Activated T-cell treated with anti-CD3 and anti-CD28 coated beads, Interleukin-2, amount 50 U/mL, for 4 hours (primary cell): Measurements from ENCODE around the gene SLC36A1. TPM values are rescaled to one million over a fixed set of nuclear protein-coding genes. Genes with fewer than 3 reads are reported as not detected.

Source experiments
- ATAC-seq, 2 donors: fragments of 200-7000 bp; cut with Tn5 transposase; one replicate each; pipeline ENCODE4 v1.10.0; 2021
- DNase-seq: peaks from one replicate; pipeline ENCODE4 v3.0.0-alpha.2; 2020
- H3K27me3 Mint-ChIP-seq: one replicate; pipeline ENCODE4 v1.8.0; 2021; ENCODE audit warnings: low read depth, mixed read lengths
- H3K36me3 Mint-ChIP-seq: one replicate; pipeline ENCODE4 v1.8.0; 2022; ENCODE audit warnings: mixed read lengths; ENCODE audit not compliant: insufficient read depth
- H3K4me1 Mint-ChIP-seq: one replicate; pipeline ENCODE4 v1.8.0; 2021; ENCODE audit warnings: low read depth, mixed read lengths
- H3K4me3 Mint-ChIP-seq: one replicate; pipeline ENCODE4 v1.8.0; 2021; ENCODE audit warnings: mild to moderate bottlenecking, moderate library complexity, mixed read lengths
- H3K9me3 Mint-ChIP-seq: one replicate; pipeline ENCODE4 v1.8.0; 2021; ENCODE audit warnings: mixed read lengths
- total RNA-seq, 3 donors: library from RNA; stranded (reverse); gene quantifications; one replicate each; pipeline ENCODE4 v1.2.1, GENCODE V29; 2021

The SLC36A1 gene
- total RNA-seq, 3 donors from 2014 or later, result 6.8 to 8.2 (median 6.8) TPM

GRCh38 chr5:151434570-151435237 is 12.7 kb upstream of the SLC36A1 start:
- no peak for DNase-seq
- no peak for ATAC-seq
- no peaks in the 10 kb centered on the region for H3K36me3 Mint-ChIP-seq
- H3K9me3 Mint-ChIP-seq, result no peaks in the 10 kb centered on the region
- no peak overlapping the region for H3K4me3 Mint-ChIP-seq
- H3K4me1 Mint-ChIP-seq, result no peaks in the 10 kb centered on the region
- peaks cover 13% of the 10 kb centered on the region for H3K27me3 Mint-ChIP-seq

GRCh38 chr5:151448038-151448985 is 909 bp downstream of the SLC36A1 start:
- Mint-ChIP-seq H3K27me3 (peaks cover 5% of the 10 kb centered on the region), H3K4me1 (peaks cover 18% of the 10 kb centered on the region), H3K36me3 (no peaks in the 10 kb centered on the region), H3K4me3 (peak overlapping the region; percentile 94), H3K9me3 (no peaks in the 10 kb centered on the region)
- ATAC-seq, result peak; percentile 26 to 28
- no peak for DNase-seq

- no peaks in the 10 kb centered on the region for H3K9me3 Mint-ChIP-seq
- DNase-seq (no peak), ATAC-seq (no peak)
- H3K27me3 Mint-ChIP-seq, result peaks cover 5% of the 10 kb centered on the region
- H3K36me3 Mint-ChIP-seq, result no peaks in the 10 kb centered on the region
- H3K4me1 Mint-ChIP-seq, result peaks cover 18% of the 10 kb centered on the region
- H3K4me3 Mint-ChIP-seq, result peak overlapping the region; percentile 94
Measured at GRCh38 chr5:151449297-151449696, 1.9 kb downstream of the SLC36A1 start.

- Mint-ChIP-seq H3K9me3 (no peaks in the 10 kb centered on the region), H3K36me3 (no peaks in the 10 kb centered on the region)
Measured at GRCh38 chr5:151449839-151450238, 2.4 kb downstream of the SLC36A1 start.

GRCh38 chr5:151450605-151451004 is 3.2 kb downstream of the SLC36A1 start:
- no peak for DNase-seq
- H3K4me1 Mint-ChIP-seq, result peaks cover 18% of the 10 kb centered on the region
- no peak overlapping the region for H3K4me3 Mint-ChIP-seq
- no peak for ATAC-seq
- H3K27me3 Mint-ChIP-seq, result peaks cover 2% of the 10 kb centered on the region
- no peaks in the 10 kb centered on the region for H3K36me3 Mint-ChIP-seq
- no peaks in the 10 kb centered on the region for H3K9me3 Mint-ChIP-seq

More at GRCh38 chr5:151449839-151450238, 2.4 kb downstream of the SLC36A1 start:
- H3K4me3 Mint-ChIP-seq, result no peak overlapping the region
- ATAC-seq (no peak), DNase-seq (no peak)
- peaks cover 18% of the 10 kb centered on the region for H3K4me1 Mint-ChIP-seq
- peaks cover 3% of the 10 kb centered on the region for H3K27me3 Mint-ChIP-seq

GRCh38 chr5:151451626-151452520 is 4.5 kb downstream of the SLC36A1 start:
- Mint-ChIP-seq H3K36me3 (no peaks in the 10 kb centered on the region), H3K4me3 (no peak overlapping the region), H3K27me3 (no peaks in the 10 kb centered on the region), H3K9me3 (no peaks in the 10 kb centered on the region), H3K4me1 (peaks cover 18% of the 10 kb centered on the region)
- no peak for ATAC-seq
- DNase-seq, result no peak

- ATAC-seq (no peak), DNase-seq (no peak)
- Mint-ChIP-seq H3K27me3 (no peaks in the 10 kb centered on the region), H3K4me1 (peaks cover 6% of the 10 kb centered on the region), H3K4me3 (no peak overlapping the region), H3K36me3 (peaks cover 2% of the 10 kb centered on the region), H3K9me3 (no peaks in the 10 kb centered on the region)
Measured at GRCh38 chr5:151454166-151454565, 6.8 kb downstream of the SLC36A1 start.

GRCh38 chr5:151454889-151455288 is 7.5 kb downstream of the SLC36A1 start:
- Mint-ChIP-seq H3K36me3 (peaks cover 2% of the 10 kb centered on the region), H3K4me3 (no peak overlapping the region), H3K4me1 (peaks cover under 1% of the 10 kb centered on the region), H3K27me3 (no peaks in the 10 kb centered on the region), H3K9me3 (no peaks in the 10 kb centered on the region)
- no peak for DNase-seq
- ATAC-seq, result no peak

GRCh38 chr5:151456321-151456940 is 9.0 kb downstream of the SLC36A1 start:
- no peaks in the 10 kb centered on the region for H3K27me3 Mint-ChIP-seq
- H3K4me3 Mint-ChIP-seq, result no peak overlapping the region
- no peak for DNase-seq
- no peaks in the 10 kb centered on the region for H3K4me1 Mint-ChIP-seq
- no peak for ATAC-seq
- peaks cover 2% of the 10 kb centered on the region for H3K36me3 Mint-ChIP-seq
- H3K9me3 Mint-ChIP-seq, result no peaks in the 10 kb centered on the region

GRCh38 chr5:151458314-151458713 is 10.9 kb downstream of the SLC36A1 start:
- Mint-ChIP-seq H3K4me1 (no peaks in the 10 kb centered on the region), H3K36me3 (peaks cover 3% of the 10 kb centered on the region)

GRCh38 chr5:151459680-151460324 is 12.4 kb downstream of the SLC36A1 start:
- no peak for DNase-seq
- no peak overlapping the region for H3K4me3 Mint-ChIP-seq
- peaks cover 14% of the 10 kb centered on the region for H3K36me3 Mint-ChIP-seq
- no peaks in the 10 kb centered on the region for H3K4me1 Mint-ChIP-seq
- no peak for ATAC-seq
- no peaks in the 10 kb centered on the region for H3K9me3 Mint-ChIP-seq
- no peaks in the 10 kb centered on the region for H3K27me3 Mint-ChIP-seq

More at GRCh38 chr5:151458314-151458713, 10.9 kb downstream of the SLC36A1 start:
- no peak for DNase-seq
- H3K4me3 Mint-ChIP-seq, result no peak overlapping the region
- no peaks in the 10 kb centered on the region for H3K27me3 Mint-ChIP-seq
- no peak for ATAC-seq
- no peaks in the 10 kb centered on the region for H3K9me3 Mint-ChIP-seq

GRCh38 chr5:151461312-151461711 is 13.9 kb downstream of the SLC36A1 start:
- peaks cover 24% of the 10 kb centered on the region for H3K36me3 Mint-ChIP-seq

More at GRCh38 chr5:151461312-151461711, 13.9 kb downstream of the SLC36A1 start:
- ATAC-seq, result no peak
- Mint-ChIP-seq H3K4me1 (no peaks in the 10 kb centered on the region), H3K27me3 (no peaks in the 10 kb centered on the region), H3K4me3 (no peak overlapping the region), H3K9me3 (no peaks in the 10 kb centered on the region)
- DNase-seq, result no peak
